ENCODE measurements around the gene DNAL4.

The DNAL4 gene

GRCh38 chr22:38793721-38794466, at the start of gene DNAL4:
TSS of gene DNAL4 (minus strand) at chr22:38794143. CDS start at chr22:38782731, 11,412 bp downstream.
- Histone ChIP-seq H3K9me3 (ENCODE audit: low read length) (no peaks in the 10 kb centered on the region), H3K27ac (ENCODE audit: low read depth, low read length) (peak within 1 kb of the TSS; percentile 73), H3K4me3 (ENCODE audit: low read depth in 1 of 2, low read length in 2 of 2) (peak within 1 kb of the TSS; percentile 88 to 94), H3K9ac (ENCODE audit: low read length) (peak within 1 kb of the TSS; percentile 78), H3K36me3 (ENCODE audit: insufficient read depth, low read length) (peaks cover 12% of the 10 kb centered on the region), H3K27me3 (ENCODE audit: control insufficient read depth in 1 of 2, insufficient read depth in 2 of 2, low read length in 2 of 2) (no peaks in the 10 kb centered on the region), H3K4me1 (ENCODE audit: insufficient read depth, low read length) (peaks cover 19% of the 10 kb centered on the region)

- Histone ChIP-seq H3K9me3 (ENCODE audit: low read length) (no peaks in the 10 kb centered on the region), H3K4me3 (ENCODE audit: low read depth in 1 of 2, low read length in 2 of 2) (peak overlapping the region; percentile 49), H3K27me3 (ENCODE audit: control insufficient read depth in 1 of 2, insufficient read depth in 2 of 2, low read length in 2 of 2) (peaks cover 0 to 12% of the 10 kb centered on the region in 2 donors), H3K27ac (ENCODE audit: low read depth, low read length) (peak overlapping the region; percentile 49), H3K4me1 (ENCODE audit: insufficient read depth, low read length) (peaks cover 6% of the 10 kb centered on the region), H3K36me3 (ENCODE audit: insufficient read depth, low read length) (no peaks in the 10 kb centered on the region), H3K9ac (ENCODE audit: low read length) (peak overlapping the region; percentile 33)
These were observed 49.3 kb upstream of the DNAL4 start for GRCh38 chr22:38843201-38843656.

- Histone ChIP-seq H3K27me3 (ENCODE audit: control insufficient read depth in 1 of 2, insufficient read depth in 2 of 2, low read length in 2 of 2) (peaks cover 0 to 12% of the 10 kb centered on the region in 2 donors), H3K27ac (ENCODE audit: low read depth, low read length) (peak overlapping the region; percentile 49), H3K36me3 (ENCODE audit: insufficient read depth, low read length) (no peaks in the 10 kb centered on the region), H3K9me3 (ENCODE audit: low read length) (no peaks in the 10 kb centered on the region), H3K4me1 (ENCODE audit: insufficient read depth, low read length) (peaks cover 6% of the 10 kb centered on the region), H3K4me3 (ENCODE audit: low read depth in 1 of 2, low read length in 2 of 2) (peak overlapping the region; percentile 49), H3K9ac (ENCODE audit: low read length) (peak overlapping the region; percentile 33)
These were observed 48.7 kb upstream of the DNAL4 start for GRCh38 chr22:38842512-38843200.

GRCh38 chr22:38841635-38842034, 47.7 kb upstream of the DNAL4 start:
- Histone ChIP-seq H3K4me3 (ENCODE audit: low read depth in 1 of 2, low read length in 2 of 2) (no peak overlapping the region), H3K36me3 (ENCODE audit: insufficient read depth, low read length) (no peaks in the 10 kb centered on the region), H3K4me1 (ENCODE audit: insufficient read depth, low read length) (peaks cover 6% of the 10 kb centered on the region), H3K27ac (ENCODE audit: low read depth, low read length) (no peak overlapping the region), H3K9ac (ENCODE audit: low read length) (no peak overlapping the region), H3K9me3 (ENCODE audit: low read length) (no peaks in the 10 kb centered on the region), H3K27me3 (ENCODE audit: control insufficient read depth in 1 of 2, insufficient read depth in 2 of 2, low read length in 2 of 2) (peaks cover 0 to 12% of the 10 kb centered on the region in 2 donors)

- Histone ChIP-seq H3K36me3 (ENCODE audit: insufficient read depth, low read length) (peaks cover 3% of the 10 kb centered on the region), H3K9me3 (ENCODE audit: low read length) (no peaks in the 10 kb centered on the region), H3K4me1 (ENCODE audit: insufficient read depth, low read length) (peaks cover 6% of the 10 kb centered on the region), H3K9ac (ENCODE audit: low read length) (no peak overlapping the region), H3K27ac (ENCODE audit: low read depth, low read length) (no peak overlapping the region), H3K4me3 (ENCODE audit: low read depth in 1 of 2, low read length in 2 of 2) (no peak overlapping the region), H3K27me3 (ENCODE audit: control insufficient read depth in 1 of 2, insufficient read depth in 2 of 2, low read length in 2 of 2) (peaks cover 0 to 12% of the 10 kb centered on the region in 2 donors)
These were observed 47.3 kb upstream of the DNAL4 start for GRCh38 chr22:38841211-38841610.

GRCh38 chr22:38840129-38840528, 46.2 kb upstream of the DNAL4 start:
- Histone ChIP-seq H3K4me3 (ENCODE audit: low read depth in 1 of 2, low read length in 2 of 2) (no peak overlapping the region), H3K27me3 (ENCODE audit: control insufficient read depth in 1 of 2, insufficient read depth in 2 of 2, low read length in 2 of 2) (peaks cover 0 to 12% of the 10 kb centered on the region in 2 donors), H3K9me3 (ENCODE audit: low read length) (no peaks in the 10 kb centered on the region), H3K9ac (ENCODE audit: low read length) (no peak overlapping the region), H3K4me1 (ENCODE audit: insufficient read depth, low read length) (peaks cover 6% of the 10 kb centered on the region), H3K36me3 (ENCODE audit: insufficient read depth, low read length) (peaks cover 4% of the 10 kb centered on the region), H3K27ac (ENCODE audit: low read depth, low read length) (no peak overlapping the region)

- Histone ChIP-seq H3K9me3 (ENCODE audit: low read length) (no peaks in the 10 kb centered on the region), H3K4me1 (ENCODE audit: insufficient read depth, low read length) (peaks cover 6% of the 10 kb centered on the region), H3K27me3 (ENCODE audit: control insufficient read depth in 1 of 2, insufficient read depth in 2 of 2, low read length in 2 of 2) (peaks cover 0 to 12% of the 10 kb centered on the region in 2 donors), H3K9ac (ENCODE audit: low read length) (no peak overlapping the region), H3K36me3 (ENCODE audit: insufficient read depth, low read length) (peaks cover 4% of the 10 kb centered on the region), H3K4me3 (ENCODE audit: low read depth in 1 of 2, low read length in 2 of 2) (no peak overlapping the region), H3K27ac (ENCODE audit: low read depth, low read length) (no peak overlapping the region)
These were observed 45.7 kb upstream of the DNAL4 start for GRCh38 chr22:38839686-38840085.

GRCh38 chr22:38837414-38837928, 43.5 kb upstream of the DNAL4 start:
- no peak overlapping the region for H3K27ac ChIP-seq (ENCODE audit: low read depth, low read length)
- H3K27me3 ChIP-seq (ENCODE audit: control insufficient read depth in 1 of 2, insufficient read depth in 2 of 2, low read length in 2 of 2) = peaks cover 0 to 12% of the 10 kb centered on the region in 2 donors
- H3K4me3 ChIP-seq (ENCODE audit: low read depth in 1 of 2, low read length in 2 of 2) = no peak overlapping the region
- peaks cover under 1% of the 10 kb centered on the region for H3K4me1 ChIP-seq (ENCODE audit: insufficient read depth, low read length)
- peaks cover 4% of the 10 kb centered on the region for H3K36me3 ChIP-seq (ENCODE audit: insufficient read depth, low read length)
- H3K9ac ChIP-seq (ENCODE audit: low read length) = no peak overlapping the region
- no peaks in the 10 kb centered on the region for H3K9me3 ChIP-seq (ENCODE audit: low read length)

- Histone ChIP-seq H3K4me3 (ENCODE audit: low read depth in 1 of 2, low read length in 2 of 2) (no peak overlapping the region), H3K9me3 (ENCODE audit: low read length) (no peaks in the 10 kb centered on the region), H3K27ac (ENCODE audit: low read depth, low read length) (no peak overlapping the region), H3K9ac (ENCODE audit: low read length) (no peak overlapping the region), H3K4me1 (ENCODE audit: insufficient read depth, low read length) (no peaks in the 10 kb centered on the region), H3K27me3 (ENCODE audit: control insufficient read depth in 1 of 2, insufficient read depth in 2 of 2, low read length in 2 of 2) (peaks cover 0 to 5% of the 10 kb centered on the region in 2 donors), H3K36me3 (ENCODE audit: insufficient read depth, low read length) (peaks cover 4% of the 10 kb centered on the region)
These were observed 42.0 kb upstream of the DNAL4 start for GRCh38 chr22:38835888-38836301.

- no peaks in the 10 kb centered on the region for H3K4me1 ChIP-seq (ENCODE audit: insufficient read depth, low read length)
- H3K27ac ChIP-seq (ENCODE audit: low read depth, low read length) = no peak overlapping the region
- peaks cover 4% of the 10 kb centered on the region for H3K36me3 ChIP-seq (ENCODE audit: insufficient read depth, low read length)
- H3K9me3 ChIP-seq (ENCODE audit: low read length) = no peaks in the 10 kb centered on the region
- H3K4me3 ChIP-seq (ENCODE audit: low read depth in 1 of 2, low read length in 2 of 2) = no peak overlapping the region
- no peaks in the 10 kb centered on the region for H3K27me3 ChIP-seq (ENCODE audit: control insufficient read depth in 1 of 2, insufficient read depth in 2 of 2, low read length in 2 of 2)
- no peak overlapping the region for H3K9ac ChIP-seq (ENCODE audit: low read length)
These were observed 41.0 kb upstream of the DNAL4 start for GRCh38 chr22:38834991-38835390.

- H3K4me1 ChIP-seq (ENCODE audit: insufficient read depth, low read length) = no peaks in the 10 kb centered on the region
- no peak overlapping the region for H3K9ac ChIP-seq (ENCODE audit: low read length)
- no peak overlapping the region for H3K4me3 ChIP-seq (ENCODE audit: low read depth in 1 of 2, low read length in 2 of 2)
- H3K27ac ChIP-seq (ENCODE audit: low read depth, low read length) = no peak overlapping the region
- H3K27me3 ChIP-seq (ENCODE audit: control insufficient read depth in 1 of 2, insufficient read depth in 2 of 2, low read length in 2 of 2) = no peaks in the 10 kb centered on the region
- no peaks in the 10 kb centered on the region for H3K9me3 ChIP-seq (ENCODE audit: low read length)
- H3K36me3 ChIP-seq (ENCODE audit: insufficient read depth, low read length) = peaks cover 4% of the 10 kb centered on the region
These were observed 40.4 kb upstream of the DNAL4 start for GRCh38 chr22:38834215-38834953.
